GM21576 (cell line): Measurements from ENCODE around the gene MAN2B2.

Experiments used
- ATAC-seq: cut with Tn5 transposase; IDR thresholded peaks from one replicate; pipeline ENCODE4 v1.9.1; 2021; ENCODE audit warnings: mild to moderate bottlenecking, moderate library complexity; ENCODE audit not compliant: unreplicated experiment

Gene MAN2B2

GRCh38 chr4:6546091-6546490, 28.9 kb upstream of the MAN2B2 start:
- ATAC-seq: no peak

- no peak for ATAC-seq
Measured at GRCh38 chr4:6546681-6547447, 28.1 kb upstream of the MAN2B2 start.

GRCh38 chr4:6548201-6548881, 26.6 kb upstream of the MAN2B2 start:
- ATAC-seq: no peak

GRCh38 chr4:6548882-6549230, 26.1 kb upstream of the MAN2B2 start:
- no peak for ATAC-seq

GRCh38 chr4:6549445-6549844, 25.5 kb upstream of the MAN2B2 start:
- no peak for ATAC-seq

- ATAC-seq: no peak
Measured at GRCh38 chr4:6549890-6550620, 24.9 kb upstream of the MAN2B2 start.

- ATAC-seq: no peak
Measured at GRCh38 chr4:6550821-6551220, 24.2 kb upstream of the MAN2B2 start.

GRCh38 chr4:6551660-6552059, 23.3 kb upstream of the MAN2B2 start:
- ATAC-seq: no peak

- no peak for ATAC-seq
Measured at GRCh38 chr4:6555519-6555918, 19.5 kb upstream of the MAN2B2 start.

GRCh38 chr4:6556263-6556662, 18.7 kb upstream of the MAN2B2 start:
- no peak for ATAC-seq

- ATAC-seq: no peak
Measured at GRCh38 chr4:6557185-6557584, 17.8 kb upstream of the MAN2B2 start.

- ATAC-seq: no peak
Measured at GRCh38 chr4:6557856-6558255, 17.1 kb upstream of the MAN2B2 start.

- ATAC-seq: no peak
Measured at GRCh38 chr4:6560416-6561172, 14.4 kb upstream of the MAN2B2 start.

- no peak for ATAC-seq
Measured at GRCh38 chr4:6561173-6561516, 13.8 kb upstream of the MAN2B2 start.

- ATAC-seq: no peak
Measured at GRCh38 chr4:6561706-6562371, 13.2 kb upstream of the MAN2B2 start.

GRCh38 chr4:6562931-6563901, 11.8 kb upstream of the MAN2B2 start:
- no peak for ATAC-seq

GRCh38 chr4:6563935-6564645, 10.9 kb upstream of the MAN2B2 start:
- no peak for ATAC-seq

- no peak for ATAC-seq
Measured at GRCh38 chr4:6565691-6566390, 9.1 kb upstream of the MAN2B2 start.
